Activated CD8-positive, alpha-beta memory T cell treated with anti-CD3 and anti-CD28 coated beads for 1 hour (primary cell): ENCODE results near the gene F10.
A peak's percentile ranks its signal among the peaks of the same experiment; 100 is the strongest.
"Not testable (repeated sequence)": the region's sequence is repeated elsewhere in the genome, so short reads cannot be mapped to it uniquely, and the experiment has no call there.

ENCODE experiments used
- DNase-seq, 2 donors: peaks; one replicate each; pipeline ENCODE4 v3.0.0-alpha.2; 2020; ENCODE audit warnings: low read depth in 1 of 2; ENCODE audit errors: extremely low read depth in 1 of 2

Gene F10

DNA sequence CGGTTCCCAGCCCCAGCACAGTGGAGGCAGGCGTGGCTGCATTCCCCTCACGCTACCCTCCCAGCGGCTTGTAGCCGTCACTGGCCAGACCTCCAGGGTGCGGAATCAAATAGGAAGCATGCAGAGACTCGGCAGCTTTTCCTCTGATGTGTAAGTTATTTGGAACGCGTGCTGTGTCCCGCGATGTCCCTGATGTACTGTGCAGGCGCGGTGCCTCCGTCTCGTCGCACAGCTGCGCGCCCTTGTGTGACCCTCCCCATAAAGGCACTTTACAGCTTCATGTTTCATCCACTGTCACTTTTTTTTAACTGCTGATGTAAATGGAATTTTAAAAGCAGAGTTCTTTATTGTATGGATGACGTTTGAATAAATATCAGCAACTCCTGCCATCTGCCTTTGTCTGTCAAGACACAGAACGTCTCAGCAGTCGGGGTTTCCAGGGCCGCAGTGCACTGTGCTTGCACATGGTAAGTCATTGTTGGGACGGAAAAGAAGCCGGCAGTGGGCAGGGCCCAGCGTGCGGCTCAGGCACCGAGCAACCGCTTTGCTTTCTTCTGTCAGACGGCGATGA, 24.4 kb upstream of the F10 start:
- DNase-seq, result no peak

- DNase-seq, result no peak
Measured at GRCh38 chr13:113099142-113099541, 23.5 kb upstream of the F10 start.

DNA sequence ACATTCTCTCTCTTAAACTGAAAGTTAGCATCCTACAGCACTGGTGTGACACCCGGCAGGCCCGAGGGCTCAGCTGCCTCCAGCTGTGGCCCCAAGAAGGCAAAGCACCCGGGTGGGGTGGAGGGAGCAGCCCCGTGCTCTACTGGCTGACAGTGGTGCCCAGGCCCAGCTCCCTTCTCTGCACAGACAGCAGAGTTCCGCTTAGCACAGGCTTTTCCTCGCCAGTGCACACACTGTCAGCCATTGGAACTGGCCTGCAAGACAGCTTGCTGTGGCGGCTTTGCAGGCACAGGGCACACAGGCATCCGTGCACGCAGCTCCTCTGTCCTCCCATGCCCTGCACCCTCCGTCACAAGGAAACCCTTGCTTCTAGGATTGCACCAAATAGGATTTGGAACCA, 20.3 kb upstream of the F10 start:
- DNase-seq, result not testable (repeated sequence)

- DNase-seq, result no peak
Measured at GRCh38 chr13:113102727-113103126, 19.9 kb upstream of the F10 start.

GRCh38 chr13:113103646-113104045, 19.0 kb upstream of the F10 start:
- no peak for DNase-seq

DNA sequence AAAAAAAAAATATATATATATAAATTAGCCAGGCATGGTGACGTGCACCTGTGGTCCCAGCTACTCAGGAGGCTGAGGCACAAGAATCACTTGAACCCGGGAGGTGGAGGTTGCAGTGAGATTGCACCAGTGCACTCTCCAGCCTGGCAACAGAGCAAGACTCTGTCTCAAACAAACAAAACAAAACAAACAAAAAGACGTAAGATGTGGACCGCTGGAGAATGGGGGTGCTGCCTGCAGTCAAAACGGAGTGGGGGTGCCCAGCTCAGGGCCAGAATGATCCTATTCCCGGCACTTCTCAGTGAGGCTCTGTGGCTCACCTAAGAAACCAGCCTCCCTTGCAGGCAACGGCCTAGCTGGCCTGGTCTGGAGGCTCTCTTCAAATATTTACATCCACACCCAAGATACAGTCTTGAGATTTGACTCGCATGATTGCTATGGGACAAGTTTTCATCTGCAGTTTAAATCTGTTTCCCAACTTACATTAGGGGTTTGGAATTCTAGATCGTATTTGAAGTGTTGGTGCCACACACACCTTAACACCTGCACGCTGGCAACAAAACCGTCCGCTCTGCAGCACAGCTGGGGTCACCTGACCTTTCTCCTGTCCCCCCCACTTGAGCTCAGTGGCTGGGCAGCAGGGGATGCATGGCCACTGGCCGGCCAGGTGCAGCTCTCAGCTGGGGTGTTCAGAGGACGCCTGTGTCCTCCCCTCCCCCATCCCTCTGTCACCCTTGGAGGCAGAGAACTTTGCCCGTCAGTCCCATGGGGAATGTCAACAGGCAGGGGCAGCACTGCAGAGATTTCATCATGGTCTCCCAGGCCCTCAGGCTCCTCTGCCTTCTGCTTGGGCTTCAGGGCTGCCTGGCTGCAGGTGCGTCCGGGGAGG, 17.3 kb upstream of the F10 start, which contains the start of gene F7:
F7 (plus strand) TSS at position 760 of the 889 bp plus-strand sequence; CDS start at position 811, 51 bp downstream.
- DNase-seq, result no peak

DNA sequence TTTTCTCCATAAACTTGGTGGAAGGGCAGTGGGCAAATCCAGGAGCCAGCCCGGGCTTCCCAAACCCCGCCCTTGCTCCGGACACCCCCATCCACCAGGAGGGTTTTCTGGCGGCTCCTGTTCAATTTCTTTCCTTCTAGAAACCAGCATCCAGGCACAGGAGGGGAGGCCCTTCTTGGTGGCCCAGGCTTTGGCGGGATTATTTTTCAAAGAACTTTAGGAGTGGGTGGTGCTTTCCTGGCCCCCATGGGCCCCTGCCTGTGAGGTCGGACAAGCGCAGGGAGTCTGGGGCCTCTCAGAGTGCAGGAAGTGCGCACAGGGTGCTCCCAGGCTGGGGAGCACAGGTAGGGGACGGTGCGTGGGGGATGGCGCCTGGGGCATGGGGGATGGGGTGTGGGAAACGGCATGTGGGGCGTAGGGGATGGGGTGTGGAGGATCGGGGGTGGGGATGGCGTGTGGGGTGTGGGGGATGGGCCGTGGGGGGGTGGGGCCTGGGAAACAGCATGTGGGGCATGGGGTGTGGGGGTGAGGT, 16.6 kb upstream of the F10 start:
- DNase-seq, result no peak

DNA sequence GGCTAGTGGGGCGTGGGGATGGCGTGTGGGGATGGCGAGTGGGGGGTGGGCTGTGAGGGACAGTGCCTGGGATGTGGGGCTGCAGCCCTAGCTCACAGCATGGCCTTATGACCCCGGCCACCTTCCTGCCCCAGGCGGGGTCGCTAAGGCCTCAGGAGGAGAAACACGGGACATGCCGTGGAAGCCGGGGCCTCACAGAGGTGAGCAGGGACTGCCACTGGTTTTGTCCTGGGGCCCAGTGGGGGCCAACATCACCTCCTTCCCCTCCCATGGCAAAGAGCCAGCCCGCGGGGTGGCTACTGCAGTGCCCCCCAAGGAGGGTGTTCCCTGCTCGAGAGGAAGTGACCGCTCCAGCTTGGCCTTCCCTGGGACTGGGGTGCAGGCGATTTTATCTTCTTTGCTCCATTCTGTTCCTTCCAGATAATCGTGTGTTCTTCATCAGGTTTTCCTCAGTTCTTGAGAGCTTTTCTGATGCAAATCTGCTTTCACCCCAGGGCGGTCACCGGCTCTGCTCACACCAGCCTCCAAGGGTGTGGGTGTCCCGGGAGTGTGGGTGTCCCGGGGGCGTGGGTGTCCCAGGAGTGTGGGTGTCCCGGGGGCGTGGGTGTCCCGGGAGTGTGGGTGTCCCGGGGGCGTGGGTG, 15.8 kb upstream of the F10 start:
- DNase-seq, result no peak

- DNase-seq, result not testable (repeated sequence)
Measured at GRCh38 chr13:113108521-113108920, 14.1 kb upstream of the F10 start.

GRCh38 chr13:113109151-113110047, 13.2 kb upstream of the F10 start:
- no peak for DNase-seq

GRCh38 chr13:113110048-113110851, 12.3 kb upstream of the F10 start:
- DNase-seq, result peak in 1 of 2 donors; percentile 14

GRCh38 chr13:113110852-113111315, 11.7 kb upstream of the F10 start:
- DNase-seq, result no peak

GRCh38 chr13:113111821-113112220, 10.8 kb upstream of the F10 start:
- not testable (repeated sequence) for DNase-seq

DNA sequence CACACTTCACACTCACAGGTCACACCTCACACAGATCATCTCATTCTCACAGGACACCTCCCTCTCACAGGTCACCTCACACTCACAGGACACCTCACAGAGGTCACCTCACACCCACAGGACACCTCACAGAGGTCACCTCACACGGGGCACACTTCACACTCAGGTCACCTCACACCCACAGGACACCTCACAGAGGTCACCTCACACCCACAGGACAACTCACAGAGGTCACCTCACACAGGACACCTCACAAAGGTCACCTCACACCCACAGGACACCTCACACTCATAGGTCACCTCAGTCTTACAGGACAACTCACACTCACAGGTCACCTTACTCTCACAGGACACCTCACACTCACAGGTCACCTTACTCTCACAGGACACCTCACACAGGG, 10.1 kb upstream of the F10 start:
- DNase-seq, result not testable (repeated sequence)

DNA sequence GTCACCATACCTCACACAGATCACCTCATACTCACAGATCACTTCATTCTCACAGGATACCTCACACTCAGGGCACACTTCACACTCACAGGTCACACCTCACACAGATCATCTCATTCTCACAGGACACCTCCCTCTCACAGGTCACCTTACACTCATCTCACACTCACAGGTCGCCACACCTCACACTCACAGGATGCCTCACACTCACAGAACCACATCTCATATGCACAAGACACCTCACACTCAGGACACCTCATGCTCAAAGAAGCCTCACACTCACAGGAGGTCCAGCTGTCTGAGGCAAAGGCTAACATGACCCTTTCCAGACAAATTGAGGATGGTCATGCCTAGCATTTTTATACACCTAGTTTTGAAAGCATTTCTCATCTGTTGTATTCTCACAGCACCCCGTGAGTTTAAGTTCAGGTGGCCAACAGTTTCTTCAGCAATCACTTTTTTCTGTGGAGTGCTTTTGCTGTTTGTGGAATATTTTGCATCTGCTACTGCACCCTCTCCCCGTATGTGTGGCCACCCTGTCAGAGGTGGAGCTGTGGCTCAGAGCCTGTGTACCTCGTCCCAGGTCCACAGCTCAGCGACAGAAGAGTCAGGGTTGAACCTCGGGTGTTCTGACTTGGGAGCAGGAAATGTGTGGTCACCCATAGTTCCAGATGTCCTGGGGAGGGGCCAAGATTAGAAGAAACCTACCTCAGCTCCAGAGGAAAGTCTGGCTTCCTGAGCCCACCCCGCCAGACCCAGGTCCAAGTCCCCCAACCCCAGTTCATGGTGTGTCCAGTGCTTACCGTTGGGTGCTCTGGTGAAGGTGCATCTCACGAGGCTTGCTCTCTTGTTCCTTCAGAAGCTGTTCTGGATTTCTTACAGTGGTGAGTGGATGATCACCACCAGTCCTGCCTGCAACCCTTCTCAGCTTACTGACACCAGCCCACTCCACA, 9.4 kb upstream of the F10 start:
- DNase-seq, result no peak

GRCh38 chr13:113113846-113114271, 8.7 kb upstream of the F10 start:
- no peak for DNase-seq

DNA sequence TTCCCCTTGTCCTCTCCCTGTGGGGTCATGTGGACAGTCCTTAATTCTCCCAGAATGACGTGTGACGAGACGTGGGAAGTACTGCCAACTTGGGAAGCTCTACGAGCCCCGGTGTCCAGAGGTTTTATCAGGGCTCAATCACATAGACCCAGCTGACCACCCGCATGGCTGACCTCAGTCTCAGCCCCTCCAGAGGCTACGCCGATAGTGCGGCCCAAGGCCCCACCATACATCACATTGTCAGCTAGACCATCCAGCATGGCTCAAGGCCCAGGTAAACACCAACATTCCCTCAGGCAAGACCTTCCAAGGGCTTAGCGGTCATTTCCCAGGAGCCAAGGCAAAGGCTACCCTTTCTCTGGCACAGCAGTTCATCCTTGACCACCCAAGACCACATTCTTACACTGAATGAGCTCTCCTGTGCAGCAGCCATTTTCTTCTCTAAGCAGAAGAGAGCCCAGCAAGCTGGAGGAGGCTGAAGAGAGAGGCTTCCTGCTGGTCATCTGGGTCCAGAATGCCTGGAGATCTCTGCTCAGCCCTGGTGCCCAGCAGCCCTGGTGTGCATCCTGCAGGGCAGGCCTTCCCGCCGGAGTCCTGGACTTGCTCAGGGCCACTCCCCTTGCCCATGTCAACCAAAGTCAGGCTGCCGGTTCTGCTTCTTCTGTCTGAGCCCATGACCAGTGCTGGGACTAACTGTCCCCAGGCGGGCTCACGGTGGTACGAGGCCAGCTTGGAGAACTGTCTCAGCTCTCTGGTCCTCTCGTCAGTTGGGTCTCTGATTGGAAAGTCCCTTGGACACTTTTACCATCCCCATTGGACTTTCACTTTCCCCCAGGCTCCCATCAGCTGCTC, 7.9 kb upstream of the F10 start:
- no peak for DNase-seq
